Lower leg skin (tissue), 4 donors: Measurements from ENCODE around the gene ARFIP1. TPM values are rescaled to one million over a fixed set of nuclear protein-coding genes. Genes with fewer than 3 reads are reported as not detected.

Experiments used
- DNase-seq, 2 donors: peaks; one replicate each; pipeline ENCODE4 v3.0.0-alpha.2; 2019; ENCODE audit warnings: low spot score in 2 of 2
- H3K4me3 ChIP-seq: fragments of 200-600 bp; sonication (generic); 2 replicates; pipeline ENCODE4 v1.5.1; 2017; ENCODE audit warnings: mild to moderate bottlenecking, low read depth; ENCODE audit not compliant: poor library complexity, severe bottlenecking
- POLR2A ChIP-seq, 2 donors: fragments of 450-650 bp; IDR thresholded peaks; one replicate each; pipeline ENCODE4 v1.6.1; 2016 to 2017; ENCODE audit warnings: antibody characterized with exemption in 2 of 2, mild to moderate bottlenecking in 1 of 2, moderate library complexity in 1 of 2
- WGBS, 2 donors: methylation state at CpG; one replicate each; pipeline ENCODE4 v1.1.5; 2018; 5-methylcytosine and 5-hydroxymethylcytosine counted together
- intact Hi-C: fragments of 100-400 bp; cut with DNase I; formaldehyde crosslinking; loops from one replicate; pipeline ENCODE4 v1.15.0; 2023; ENCODE audit warnings: low total_unique reads
- total RNA-seq, 4 donors: library from RNA; depleted of rRNA; stranded (reverse); fragments of >200 nt; gene quantifications; one replicate each; pipeline ENCODE4 v1.1.0, GENCODE V29; 2016
- TF ChIP-seq, protein P1 (sequence below), 3 donors: fragments of 450-650 bp; IDR thresholded peaks; one replicate each; pipeline ENCODE4 v1.5.1; 2016; ENCODE audit warnings: antibody characterized with exemption in 3 of 3, mild to moderate bottlenecking in 3 of 3, moderate library complexity in 2 of 3

Gene ARFIP1
- total RNA-seq, 4 donors from 2014 or later, result 21.3 to 36.1 (median 33.2) TPM

DNA sequence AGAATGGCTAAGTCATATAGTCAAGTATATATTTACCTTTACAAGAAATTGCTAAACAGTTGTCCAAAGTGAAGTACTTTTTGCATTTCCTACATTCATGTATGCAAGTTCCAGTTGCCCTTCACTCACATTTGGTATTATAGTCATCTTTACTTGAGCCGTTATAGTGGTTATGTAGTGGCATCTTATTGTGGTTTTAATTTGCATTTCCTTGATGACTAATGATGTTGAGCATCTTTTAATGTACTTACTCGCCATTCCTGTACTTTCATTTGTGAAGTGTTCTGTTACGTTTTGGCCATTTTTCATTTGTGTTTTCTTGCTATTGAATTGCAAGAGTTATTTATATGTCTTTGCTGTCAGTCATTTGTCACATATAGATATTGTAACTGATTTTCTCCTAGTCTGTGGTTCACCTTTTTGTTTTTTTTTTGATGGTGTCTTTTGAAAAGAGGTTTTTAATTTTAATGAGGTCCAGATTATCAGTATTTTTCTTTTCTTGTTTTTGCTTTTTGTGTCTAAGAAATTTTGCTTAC is 27.6 kb downstream of the ARFIP1 start:
- no peak overlapping the region for H3K4me3 ChIP-seq
- no peak for DNase-seq
- WGBS, 2 donors, result 77 to 78% methylated on average over 3 of the region's 3 CpGs
- intact Hi-C loops, result no loop called here
- no peak for TF ChIP-seq POLR2A (IDR thresholded peaks at IDR 0.05)
- TF ChIP-seq, protein P1, sequence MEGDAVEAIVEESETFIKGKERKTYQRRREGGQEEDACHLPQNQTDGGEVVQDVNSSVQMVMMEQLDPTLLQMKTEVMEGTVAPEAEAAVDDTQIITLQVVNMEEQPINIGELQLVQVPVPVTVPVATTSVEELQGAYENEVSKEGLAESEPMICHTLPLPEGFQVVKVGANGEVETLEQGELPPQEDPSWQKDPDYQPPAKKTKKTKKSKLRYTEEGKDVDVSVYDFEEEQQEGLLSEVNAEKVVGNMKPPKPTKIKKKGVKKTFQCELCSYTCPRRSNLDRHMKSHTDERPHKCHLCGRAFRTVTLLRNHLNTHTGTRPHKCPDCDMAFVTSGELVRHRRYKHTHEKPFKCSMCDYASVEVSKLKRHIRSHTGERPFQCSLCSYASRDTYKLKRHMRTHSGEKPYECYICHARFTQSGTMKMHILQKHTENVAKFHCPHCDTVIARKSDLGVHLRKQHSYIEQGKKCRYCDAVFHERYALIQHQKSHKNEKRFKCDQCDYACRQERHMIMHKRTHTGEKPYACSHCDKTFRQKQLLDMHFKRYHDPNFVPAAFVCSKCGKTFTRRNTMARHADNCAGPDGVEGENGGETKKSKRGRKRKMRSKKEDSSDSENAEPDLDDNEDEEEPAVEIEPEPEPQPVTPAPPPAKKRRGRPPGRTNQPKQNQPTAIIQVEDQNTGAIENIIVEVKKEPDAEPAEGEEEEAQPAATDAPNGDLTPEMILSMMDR (IDR thresholded peaks at IDR 0.05), result no peak

DNA sequence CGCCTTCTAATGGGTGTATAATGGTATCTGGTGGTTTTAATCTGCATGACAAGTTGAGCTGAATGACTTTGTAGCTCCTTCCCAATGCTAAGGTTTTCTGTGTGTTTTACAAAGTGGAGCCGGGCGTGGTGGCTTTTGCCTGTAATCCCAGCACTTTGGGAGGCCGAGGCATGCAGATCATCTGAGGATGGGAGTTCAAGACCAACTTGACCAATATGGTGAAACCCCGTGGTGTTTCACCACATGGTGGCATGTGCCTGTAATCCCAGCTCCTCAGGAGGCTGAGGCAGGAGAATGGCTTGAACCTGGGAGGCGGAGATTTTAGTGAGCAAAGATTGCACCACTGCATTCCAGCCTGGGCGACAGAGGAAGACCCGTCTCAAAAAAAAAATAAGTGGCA is 28.9 kb downstream of the ARFIP1 start:
- intact Hi-C loops, result no loop called here
- WGBS, 2 donors, result 94% methylated on average over 8 of the region's 8 CpGs
- no peak overlapping the region for H3K4me3 ChIP-seq
- TF ChIP-seq POLR2A (IDR thresholded peaks at IDR 0.05), result no peak
- TF ChIP-seq, protein P1 (IDR thresholded peaks at IDR 0.05), result no peak
- DNase-seq, result no peak

DNA sequence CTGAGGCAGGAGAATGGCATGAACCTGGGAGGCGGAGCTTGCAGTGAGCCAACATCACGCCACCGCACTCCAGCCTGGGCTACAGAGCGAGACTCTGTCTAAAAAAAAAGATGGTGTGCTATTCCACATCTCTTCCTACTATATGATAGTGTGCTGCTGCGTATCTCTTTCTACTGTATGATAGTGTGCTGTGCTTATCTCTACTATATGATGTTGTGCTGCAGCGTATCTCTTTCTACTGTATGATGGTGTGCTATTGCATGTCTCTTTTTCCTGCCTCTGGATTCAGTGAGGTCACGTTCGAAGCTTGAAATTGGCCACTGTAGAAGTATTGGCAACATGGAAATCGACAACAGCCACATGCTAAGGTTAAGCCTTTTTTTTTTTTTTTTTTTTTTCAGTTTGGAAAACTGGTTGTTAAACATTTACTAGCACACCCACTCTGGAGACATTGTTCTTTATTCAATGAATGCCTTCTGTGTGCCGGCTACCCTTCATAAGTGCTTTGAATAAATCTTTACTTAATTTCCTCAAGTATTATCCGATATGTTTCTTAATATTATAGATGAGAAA is 31.0 kb downstream of the ARFIP1 start:
- intact Hi-C loops, result no loop called here
- TF ChIP-seq POLR2A (IDR thresholded peaks at IDR 0.05), result no peak
- TF ChIP-seq, protein P1 (IDR thresholded peaks at IDR 0.05), result no peak
- DNase-seq, result no peak
- no peak overlapping the region for H3K4me3 ChIP-seq
- 86 to 89% methylated on average over 11 of the region's 11 CpGs for WGBS, 2 donors

DNA sequence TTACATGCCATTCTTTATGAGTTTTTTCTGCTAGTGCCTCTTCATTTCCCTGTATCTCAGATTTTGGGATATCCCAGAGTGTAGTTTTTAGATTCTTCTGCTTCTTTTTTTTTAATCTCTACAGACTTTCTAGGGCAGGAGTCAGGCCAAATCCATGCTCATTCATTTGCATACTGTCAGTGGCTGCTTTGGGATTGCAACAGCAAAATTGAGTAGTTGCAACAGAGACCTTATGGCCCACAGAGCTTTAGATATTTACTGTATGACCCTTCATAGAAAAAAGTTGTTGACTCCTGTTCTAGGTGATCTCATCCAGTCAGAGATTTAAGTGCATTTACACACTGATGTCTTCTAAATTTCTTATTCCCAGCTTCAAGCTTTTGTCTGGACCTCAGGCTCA is 35.3 kb downstream of the ARFIP1 start:
- DNase-seq, result no peak
- TF ChIP-seq, protein P1 (IDR thresholded peaks at IDR 0.05), result no peak
- no peak for TF ChIP-seq POLR2A (IDR thresholded peaks at IDR 0.05)
- intact Hi-C loops, result no loop called here
- no peak overlapping the region for H3K4me3 ChIP-seq

DNA sequence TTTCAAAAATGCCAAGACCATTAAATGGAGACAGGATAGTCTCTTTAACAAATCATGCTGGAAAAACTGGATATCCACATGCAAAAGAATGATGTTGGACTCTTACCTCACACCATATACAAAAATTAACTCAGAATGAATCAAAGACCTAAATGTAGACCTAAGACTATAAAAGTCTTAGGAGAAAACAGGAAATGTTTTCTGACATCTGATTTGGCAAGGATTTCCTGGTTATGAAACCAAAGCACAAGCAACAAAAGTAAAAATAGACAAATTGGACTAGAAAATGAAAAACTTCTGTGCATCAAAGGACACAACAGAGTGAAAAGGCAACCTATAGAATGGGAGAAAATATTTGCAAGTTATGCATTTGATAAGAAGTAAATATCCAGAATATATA is 37.6 kb downstream of the ARFIP1 start:
- DNase-seq, result no peak
- intact Hi-C loops, result no loop called here
- TF ChIP-seq, protein P1 (IDR thresholded peaks at IDR 0.05), result no peak
- no peak for TF ChIP-seq POLR2A (IDR thresholded peaks at IDR 0.05)
- no peak overlapping the region for H3K4me3 ChIP-seq
